ENCODE measurements around the gene SEMA3F.
"Not testable (repeated sequence)": the region's sequence is repeated elsewhere in the genome, so short reads cannot be mapped to it uniquely, and the experiment has no call there.

Gene SEMA3F

DNA sequence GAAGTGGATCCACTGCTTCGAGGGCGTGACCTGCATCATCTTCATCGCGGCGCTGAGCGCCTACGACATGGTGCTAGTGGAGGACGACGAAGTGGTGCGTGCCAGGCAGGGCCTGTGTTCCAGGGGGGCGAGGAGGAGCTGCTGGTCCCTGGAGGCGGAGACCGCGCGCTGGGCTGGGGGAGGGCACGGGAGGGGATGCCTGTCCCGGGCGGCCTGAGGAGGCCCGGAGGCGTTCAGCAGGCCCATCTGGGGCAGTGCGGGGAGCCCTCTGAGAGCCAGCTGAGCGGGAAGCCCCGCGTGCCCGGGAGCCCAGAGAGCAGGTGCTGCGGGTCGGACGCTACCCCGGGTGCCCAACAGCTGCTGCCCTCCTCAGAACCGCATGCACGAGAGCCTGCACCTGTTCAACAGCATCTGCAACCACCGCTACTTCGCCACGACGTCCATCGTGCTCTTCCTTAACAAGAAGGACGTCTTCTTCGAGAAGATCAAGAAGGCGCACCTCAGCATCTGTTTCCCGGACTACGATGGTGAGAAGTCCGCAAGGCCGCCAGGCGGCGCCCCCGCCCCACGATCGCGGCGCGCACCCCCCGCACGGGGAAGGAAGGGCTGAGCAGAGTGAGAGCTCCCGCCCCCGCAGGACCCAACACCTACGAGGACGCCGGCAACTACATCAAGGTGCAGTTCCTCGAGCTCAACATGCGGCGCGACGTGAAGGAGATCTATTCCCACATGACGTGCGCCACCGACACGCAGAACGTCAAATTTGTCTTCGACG, 39.2 kb downstream of the SEMA3F start:
- peak; percentile 55 for DNase-seq

DNA sequence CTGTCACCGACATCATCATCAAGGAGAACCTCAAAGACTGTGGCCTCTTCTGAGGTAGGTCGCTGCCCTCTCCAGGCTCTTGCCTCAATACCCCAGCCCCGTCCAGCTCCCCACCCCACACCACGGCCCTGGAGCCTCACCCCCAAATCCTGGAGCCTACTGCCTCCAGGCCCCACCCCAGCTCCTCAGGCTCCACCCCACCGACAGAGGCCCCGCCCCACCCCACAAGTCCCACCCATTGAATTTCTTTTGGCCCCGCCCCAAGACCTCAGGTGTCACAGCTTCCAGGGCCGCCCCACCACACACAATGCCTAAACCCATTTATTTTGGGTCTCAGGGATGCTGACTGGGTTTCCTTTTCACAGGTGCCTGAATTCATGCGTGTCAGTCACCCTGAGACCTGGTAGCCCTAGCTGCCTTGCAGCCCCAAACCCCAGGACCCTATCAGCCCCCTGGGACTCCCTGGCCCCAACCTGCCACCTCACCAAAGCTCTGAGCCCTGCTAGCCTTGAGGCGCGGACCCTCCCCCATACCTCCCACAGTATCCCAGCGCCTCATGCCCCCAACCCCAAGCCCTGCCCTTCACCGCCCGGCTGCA, 39.9 kb downstream of the SEMA3F start:
- DNase-seq: peak; percentile 15

DNA sequence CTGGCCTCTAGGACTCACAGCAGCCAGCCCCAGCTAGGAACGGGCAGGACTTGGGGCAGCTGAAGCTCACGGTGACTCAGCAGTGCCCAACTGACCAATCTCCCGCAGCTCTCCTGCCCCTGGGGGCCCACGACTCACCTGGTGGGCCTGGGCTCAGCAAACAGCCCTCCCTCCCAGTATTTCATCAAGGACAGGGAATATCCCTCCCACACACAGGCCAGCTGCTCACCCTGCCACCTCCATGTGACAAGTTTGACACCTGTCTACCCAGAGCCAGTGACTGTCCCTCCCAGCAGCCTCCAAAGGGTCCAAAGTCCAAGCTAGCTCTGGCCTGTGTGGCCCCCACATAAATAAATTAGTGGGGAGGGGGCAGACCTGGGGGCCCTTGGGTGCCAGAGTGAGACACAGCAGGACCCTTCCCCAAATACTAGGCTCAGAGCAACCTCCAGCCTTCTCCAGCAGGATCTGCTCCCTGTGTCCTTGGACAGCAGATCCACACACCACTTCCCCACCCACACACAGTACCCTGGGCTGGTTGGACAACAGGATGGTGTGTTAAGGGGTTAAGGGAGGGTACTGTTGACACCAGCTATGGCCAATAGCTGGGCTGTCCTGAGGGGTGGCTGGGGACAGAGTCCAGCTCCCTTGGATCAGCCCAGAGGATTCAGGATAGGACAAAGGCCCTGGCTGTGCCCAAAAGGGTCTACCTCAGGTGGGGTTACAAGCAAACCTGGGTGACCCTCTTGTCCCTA, 40.6 kb downstream of the SEMA3F start:
- no peak for DNase-seq

DNA sequence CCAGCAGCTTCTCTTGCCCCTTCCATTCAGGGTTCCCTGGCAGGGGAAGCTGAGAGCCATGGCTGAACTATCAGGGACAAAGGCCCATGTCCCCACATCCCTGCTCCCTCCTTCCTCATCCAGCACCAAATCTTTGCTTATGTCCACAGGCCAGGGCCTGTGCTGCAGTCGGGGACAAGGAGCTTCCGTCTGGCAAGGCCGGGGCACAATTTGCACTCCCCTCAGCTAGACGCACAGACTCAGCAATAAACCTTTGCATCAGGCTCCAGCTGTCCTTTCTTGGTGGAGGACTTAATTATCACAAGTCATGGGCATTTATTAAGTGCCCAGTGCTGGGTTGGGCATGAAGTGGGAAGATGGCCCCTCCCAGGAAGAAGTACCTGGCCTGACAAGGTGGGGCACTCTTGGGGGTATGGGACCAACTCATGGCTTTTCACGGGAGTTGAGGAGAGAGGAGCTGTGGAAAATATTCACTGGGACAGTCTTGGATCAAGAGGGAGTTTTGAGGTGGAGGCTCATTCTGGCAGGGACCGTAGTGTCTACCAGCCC, 41.2 kb downstream of the SEMA3F start:
- DNase-seq: no peak

DNA sequence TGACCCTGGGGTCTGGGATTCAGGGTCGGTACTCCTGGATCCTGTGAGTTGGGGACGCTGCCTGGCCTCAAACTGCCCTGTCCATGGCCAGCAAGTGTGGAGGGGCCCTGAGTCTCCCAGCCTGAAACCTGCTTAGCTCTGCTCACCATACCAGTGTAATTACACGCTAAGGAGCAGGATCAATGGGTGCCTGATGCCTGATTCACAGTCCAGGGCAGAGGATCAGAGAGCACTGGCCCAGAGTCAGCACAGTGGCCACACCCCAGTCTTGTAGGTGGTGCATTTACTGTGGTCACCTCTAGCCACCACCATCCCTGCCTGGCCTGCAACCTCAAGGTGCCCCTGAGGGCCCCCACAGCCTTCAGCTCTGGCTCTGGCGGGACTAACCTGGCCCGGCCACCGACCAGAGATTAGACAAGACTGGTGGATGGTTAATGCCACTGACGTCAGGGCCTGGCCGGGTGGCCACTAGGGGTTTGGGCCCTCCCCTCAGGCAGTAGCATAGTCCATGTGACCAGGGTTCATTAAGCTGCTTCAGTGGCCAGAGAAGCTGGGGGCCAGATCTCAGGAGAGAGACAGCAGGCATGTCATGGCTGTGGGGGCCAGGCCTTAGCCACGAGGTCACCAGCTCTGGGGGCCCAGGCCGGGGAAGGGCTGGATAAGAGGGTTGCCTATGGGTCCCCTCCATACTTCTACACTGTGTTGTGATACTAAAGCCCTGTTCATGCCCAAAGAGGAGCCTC, 46.6 kb downstream of the SEMA3F start:
- no peak for DNase-seq

DNA sequence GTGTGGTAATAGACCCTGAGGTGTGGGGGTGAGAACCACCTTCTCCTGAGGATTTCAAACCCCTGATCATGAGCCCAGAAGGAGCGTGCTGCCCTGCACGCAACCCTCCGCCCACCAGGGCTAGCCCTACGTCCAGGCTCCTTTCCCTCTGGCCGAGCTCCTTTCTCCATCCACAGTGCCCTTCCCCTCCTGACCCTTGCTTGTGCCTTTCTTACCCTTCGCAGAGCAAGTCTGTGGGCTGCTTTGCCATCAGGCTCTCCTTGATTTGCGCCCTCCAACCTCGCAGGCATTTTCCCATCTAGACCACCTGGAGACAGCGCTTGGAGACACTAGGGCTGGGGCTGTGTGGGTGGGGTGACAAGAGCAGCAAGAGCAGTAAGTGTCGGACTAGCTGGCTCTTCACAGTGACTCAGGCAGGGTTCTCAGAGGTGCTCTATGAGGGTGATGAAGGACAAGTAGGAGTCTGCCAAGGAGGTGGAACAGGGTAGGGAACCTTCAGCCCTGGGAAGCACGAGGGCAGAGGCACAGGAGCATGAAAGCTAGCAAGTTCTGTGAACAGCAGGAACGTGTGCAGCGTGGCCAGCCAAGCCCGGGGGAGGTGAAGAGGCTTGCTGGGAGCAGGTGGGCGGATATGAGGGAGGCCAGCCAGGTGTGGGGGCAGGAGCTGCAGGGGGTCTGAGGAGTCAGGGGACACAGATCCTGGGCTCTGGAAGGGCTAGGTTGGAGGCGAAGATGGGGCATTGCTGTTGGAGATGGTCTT, 47.4 kb downstream of the SEMA3F start:
- no peak for DNase-seq

DNA sequence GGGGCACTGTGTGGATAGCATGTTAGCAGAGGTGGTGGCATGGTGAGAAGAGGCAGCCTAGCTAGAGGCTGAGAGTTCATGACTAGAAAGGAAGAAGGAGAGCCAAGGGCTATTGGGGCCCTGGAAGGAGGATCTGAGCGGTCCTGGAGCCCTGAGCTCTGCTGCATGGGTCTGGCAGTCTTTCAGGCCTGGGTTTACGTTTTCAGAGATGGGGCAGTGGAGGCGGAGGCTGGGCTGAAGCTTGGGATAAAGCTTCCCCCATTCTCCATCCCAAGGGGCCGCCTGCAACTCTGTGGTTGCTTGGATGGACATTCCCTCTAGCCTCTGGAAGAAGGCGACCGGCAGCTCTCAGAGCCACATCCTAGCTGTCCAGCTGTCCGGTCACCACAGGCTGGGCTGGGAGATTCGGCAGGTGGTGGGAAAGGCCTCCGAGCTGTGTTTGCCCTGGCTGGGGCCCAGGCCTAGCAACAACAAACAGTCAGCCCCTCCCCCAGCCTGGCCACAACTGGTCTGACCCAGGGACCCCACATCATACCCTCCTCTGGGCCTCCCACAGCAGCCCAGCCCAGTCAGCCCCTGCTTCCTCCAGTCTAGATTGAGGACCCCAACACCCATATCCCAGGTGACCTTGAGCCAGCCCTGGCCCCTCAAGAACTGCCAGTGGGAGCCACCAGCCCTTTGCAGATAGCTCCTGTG, 48.1 kb downstream of the SEMA3F start:
- DNase-seq: no peak

DNA sequence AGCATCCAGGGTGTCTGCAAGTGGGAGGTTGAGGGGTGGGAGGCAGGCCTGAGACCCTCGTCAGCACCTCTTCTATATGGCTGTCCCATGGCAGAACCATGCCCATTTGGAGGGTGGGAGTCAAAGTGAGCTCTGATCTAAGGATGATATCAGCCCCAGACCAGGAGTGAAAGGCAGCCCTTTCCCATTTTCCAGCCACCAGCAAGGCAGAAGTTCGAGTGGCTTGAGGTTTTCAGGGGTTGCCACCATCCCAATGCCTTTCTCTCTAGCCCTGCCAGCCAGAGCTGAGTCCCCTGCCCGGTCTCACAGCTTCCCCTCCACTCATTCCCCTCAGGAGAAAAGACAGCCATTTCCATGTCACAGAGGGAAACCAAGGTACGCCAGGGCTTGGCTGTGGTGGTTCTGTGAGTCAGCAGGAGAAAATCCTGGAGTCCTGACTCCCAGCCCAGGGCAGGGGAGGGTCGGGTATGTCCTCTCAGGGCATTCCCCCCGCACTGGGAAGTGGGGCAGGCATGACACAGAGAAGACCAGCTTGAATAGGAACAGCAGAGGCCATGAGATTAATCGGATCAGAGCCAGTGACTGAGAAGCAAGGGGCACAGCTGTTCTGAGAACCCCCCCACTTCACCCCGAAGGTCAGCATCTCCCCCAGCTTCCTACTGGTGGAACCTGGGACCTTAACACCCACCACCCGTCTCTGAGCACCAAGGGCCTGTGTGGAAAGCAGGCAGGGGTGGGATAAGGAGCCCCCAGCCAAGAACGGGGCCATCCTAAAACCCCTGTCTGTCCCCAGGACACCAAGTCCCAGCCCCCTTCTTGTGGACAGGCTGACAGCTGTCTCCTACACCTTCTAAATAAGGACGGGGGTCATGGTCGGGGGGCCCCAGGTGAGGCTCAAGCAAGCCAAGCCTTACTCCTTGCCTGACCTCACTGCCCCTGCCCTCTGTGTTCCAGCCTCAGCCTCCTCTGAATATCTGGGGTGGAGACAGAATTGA, 49.0 kb downstream of the SEMA3F start:
- DNase-seq: no peak

DNA sequence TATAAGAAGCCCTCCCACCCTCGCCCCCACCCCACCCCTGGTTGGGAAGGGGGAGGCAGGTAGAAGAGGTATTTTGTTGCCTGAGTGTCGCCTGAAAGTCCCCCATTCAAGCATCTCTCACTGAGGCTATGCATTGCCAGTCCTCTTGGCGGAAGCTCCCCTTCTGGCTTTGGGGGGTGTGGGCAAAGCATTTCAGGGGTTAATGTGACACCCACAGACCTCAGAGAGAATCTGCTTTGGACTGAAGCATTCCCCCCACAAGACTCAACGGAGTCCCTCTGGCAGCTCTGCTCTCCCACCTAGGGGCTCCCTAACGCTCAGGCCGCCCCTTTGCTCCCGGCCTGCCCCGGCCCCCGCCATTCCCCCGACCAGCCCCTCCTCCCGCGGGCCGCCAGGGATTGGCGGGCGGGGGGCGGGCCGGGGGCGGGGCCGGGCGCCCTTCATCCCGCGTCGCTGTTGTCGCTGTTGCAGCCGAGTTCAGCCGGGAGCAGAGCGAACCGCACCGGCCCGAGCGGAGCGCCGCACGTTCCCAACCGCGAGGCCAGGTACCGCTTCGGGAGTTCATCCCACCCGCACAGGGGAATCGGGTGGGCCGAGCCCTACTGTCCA, 49.8 kb downstream of the SEMA3F start, which contains the start of gene SLC38A3:
SLC38A3 (plus strand) TSS at position 468 of the 609 bp plus-strand sequence. CDS start 8,929 bp downstream, outside the sequence.
- DNase-seq: no peak

DNA sequence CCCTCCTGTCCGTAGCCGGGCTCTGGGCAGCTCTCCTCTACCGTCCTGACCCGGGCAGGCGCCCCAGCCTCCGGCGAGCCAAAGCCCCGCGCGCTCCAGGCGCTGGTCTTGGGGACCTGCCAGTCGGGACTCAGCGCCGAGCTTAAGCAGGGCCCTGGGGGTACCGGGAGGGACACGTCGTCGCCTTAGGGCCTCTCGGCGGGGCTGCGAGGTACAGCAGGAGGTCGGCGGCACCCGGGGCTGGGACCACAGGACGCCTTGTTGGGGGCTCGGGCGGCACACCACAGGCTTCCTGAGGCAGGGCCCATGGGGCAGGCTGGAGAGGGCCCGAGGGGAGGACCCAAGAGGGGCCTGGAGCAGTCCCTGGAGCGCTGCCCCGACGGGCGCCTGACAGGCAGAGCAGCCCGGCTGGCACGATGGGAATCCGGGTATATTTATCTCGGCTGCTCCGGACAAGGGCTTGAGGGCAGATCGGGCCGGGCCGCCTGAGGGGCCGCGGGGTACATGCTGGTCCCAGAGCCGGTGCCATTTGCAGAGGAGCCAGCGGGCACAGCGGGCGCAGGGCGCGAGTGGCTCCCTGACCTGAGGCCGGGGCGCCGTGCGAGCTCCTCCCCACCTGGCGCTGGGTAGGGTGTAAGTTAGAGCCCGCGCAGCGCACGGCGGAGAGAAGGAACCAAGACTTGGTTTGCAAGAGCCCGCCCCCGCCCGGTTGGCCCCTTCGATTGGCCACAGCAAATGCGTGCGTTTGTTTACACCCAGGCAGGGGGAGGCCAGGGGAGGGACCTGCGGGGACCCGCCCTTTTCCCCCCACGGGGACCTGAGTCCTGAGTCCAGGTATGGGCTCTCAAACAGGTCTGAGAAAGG, 50.5 kb downstream of the SEMA3F start:
- no peak for DNase-seq

DNA sequence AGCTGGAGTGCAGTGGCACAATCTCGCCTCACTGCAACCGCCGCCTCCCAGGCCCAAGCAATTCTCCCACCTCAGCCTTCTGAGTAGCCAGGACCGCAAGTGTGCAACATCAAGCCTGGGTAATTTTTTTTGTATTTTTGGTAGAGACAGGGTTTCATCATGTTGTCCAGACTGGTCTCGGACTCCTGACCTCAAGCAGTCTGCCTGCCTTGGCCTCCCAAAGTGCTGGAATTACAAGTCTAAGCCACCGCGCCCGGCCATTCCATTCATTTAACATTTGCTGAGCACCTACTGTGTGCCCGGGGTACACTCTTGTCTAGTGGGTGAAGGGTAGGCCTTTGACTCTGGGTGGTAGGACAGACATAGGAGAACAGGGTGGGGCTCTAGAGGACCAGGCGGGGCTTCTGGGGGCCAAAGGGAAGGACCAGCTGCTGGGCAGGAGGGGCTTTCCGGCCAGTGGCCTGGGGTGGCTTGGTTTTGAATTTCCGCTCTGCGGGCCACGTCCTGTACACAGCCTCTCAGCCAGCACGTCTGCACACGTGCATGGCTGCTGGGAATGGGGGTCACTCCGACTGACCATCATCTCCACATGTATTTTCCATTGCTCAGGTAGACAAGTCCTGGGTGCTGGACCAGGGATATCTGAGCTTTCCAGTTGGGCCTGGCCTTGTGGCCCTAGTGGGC, 52.4 kb downstream of the SEMA3F start:
- no peak for DNase-seq

DNA sequence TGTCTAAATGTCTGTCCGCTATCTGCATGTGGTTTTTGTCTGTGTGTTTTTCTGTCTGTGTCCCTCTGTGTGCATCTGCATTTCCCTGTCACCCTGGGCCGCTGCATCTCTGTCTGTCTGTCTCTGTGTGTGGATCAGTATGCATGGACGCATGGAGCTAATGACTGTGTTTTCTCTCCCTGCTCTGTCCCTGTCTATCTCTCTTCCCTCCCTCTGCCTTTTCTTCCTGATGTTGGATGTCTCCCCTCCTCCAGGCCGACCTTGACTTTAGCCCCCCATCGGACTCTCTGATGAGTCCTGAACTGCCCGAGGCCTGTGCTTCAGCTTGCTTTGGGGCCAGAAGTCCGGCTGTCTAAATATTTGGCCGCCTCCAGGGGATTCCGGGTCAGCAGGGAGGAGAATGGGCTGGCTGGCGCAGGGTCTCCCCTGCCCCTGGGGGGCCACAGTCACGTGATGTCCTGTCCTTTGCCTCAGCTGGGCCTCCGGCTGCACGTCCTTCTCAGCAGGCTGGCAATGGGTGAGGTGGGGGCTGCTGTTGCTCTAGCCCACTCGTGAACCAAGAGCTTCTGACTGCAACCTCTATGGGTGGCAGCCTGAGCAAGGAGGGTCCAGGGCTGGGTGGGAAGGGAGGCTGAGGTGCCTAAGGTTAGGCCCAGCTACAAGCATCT, 53.7 kb downstream of the SEMA3F start:
- DNase-seq: no peak

DNA sequence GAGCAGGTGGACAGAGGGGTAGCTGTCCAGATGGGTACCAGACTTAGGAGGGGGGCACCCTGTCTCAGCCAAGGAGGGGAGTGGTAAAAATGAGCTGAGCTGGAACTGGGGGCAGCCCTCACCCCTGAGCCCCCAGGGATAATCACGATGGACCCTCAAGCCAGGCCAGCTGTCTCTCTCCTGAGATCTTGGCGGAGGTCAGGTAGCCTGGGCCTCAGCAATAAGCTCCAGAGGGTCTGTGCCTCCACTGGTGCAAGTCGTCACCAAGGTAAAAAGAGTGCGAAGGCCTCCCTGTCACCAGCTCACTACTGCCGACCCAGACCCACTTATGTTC, 55.0 kb downstream of the SEMA3F start:
- no peak for DNase-seq

DNA sequence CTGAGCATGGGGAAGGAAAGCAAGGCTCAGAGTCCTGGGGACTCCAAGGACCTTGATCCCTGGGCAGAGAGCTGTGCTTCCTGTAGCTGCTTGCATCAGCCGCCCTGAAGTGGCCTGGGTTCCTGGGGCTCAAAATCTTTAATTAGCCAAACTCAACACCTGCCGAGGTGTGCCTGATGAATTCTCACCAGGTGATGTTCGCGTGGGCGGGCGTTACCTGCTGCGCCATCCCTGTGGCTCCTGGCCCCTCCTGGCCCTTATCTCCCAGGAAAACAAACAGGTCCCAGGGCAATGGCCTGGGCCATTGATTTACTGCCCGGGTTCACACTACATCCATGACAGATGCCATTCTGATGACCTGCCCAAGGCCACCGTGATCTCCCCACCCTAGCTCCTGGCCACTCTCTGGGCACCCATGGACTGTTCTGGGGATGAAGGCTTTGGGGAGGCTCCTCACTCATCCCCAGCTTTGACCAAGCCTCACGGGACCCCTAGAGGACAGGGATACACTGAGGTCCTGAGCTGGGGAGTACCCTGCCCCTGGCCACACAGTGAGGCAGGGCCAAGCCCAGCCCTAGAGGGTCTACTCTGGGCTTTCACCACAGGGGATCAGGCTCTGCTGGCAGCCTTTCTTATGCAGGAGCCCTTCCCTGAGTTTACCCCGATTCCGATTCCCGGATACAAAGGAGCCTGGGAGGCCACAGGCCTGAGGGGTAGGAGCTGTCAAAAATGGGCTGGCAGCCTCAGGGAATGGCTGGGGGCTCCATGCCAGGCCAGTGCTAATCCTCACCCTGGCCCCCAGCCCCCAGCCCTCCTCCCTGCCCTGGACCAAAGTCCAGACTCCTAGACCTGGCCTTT, 55.6 kb downstream of the SEMA3F start:
- DNase-seq: no peak

DNA sequence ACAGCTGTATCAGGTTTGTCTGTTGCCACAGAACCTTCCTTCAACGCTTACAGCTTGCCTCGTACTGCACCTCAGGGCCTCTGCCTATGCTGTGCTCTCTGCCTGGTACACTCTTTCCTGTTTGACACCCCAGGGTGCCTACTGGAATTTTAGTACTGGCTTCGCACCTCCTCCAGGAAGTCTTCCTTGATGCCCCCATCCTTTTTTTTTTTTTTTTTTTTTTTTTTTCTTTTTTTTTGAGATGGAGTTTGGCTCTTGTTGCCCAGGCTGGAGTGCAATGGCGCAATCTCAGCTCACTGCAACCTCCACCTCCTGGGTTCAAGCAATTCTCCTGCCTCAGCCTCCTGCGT, 56.2 kb downstream of the SEMA3F start:
- not testable (repeated sequence) for DNase-seq

DNA sequence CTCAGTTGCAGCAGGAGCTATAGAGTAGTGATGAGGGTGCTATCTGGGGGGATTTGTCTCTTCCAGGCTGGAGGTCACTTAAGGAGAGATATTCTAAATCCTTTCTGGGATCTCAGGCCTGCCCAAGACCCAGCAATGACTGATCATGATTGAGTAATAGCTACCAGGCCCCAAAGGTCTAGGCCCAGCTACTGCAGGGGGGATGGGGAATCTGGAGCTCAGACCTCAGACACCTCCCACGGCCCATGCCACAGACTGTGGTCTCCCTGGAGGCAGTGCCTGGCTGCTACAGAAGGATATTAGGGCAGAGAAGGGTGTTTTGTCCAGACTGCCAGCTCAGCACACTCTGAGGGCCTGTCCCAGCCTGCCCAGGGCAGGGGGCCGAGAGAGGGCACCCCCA, 56.8 kb downstream of the SEMA3F start:
- peak; percentile 55 for DNase-seq

DNA sequence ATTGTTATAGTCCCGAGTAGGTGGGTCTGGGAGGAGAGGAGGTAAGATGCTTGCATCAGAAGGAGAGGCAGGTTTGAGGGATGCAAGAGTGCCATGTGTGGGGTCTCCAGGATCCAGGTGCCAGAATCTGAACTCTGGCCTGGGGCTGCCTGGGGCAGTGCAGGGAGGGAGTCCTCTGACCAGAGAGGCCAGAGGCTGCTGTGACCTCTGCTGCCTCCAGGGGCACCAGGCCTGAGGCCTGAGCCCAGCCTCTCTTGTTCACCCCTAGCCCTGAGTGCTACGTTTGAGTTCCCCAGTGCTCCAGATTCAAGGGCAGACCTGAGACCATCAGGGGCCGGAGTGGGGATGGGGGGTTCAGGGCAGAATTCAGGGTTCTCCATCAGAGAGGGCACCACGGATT, 57.4 kb downstream of the SEMA3F start:
- DNase-seq: no peak

Measured in fibroblast of skin of right biceps (primary cell).